IPS DF 4.7 (cell line): ENCODE results near the gene MAOB.

Experiments
- DNase-seq: peaks from one replicate; pipeline ENCODE4 v3.0.0-alpha.2; 2013; ENCODE audit warnings: low spot score; ENCODE audit errors: extremely low read depth

The MAOB gene

GRCh38 chrX:43717161-43717560 is 165.1 kb downstream of the MAOB start:
- no peak for DNase-seq

- DNase-seq, result no peak
Observed at GRCh38 chrX:43716696-43717095, 165.6 kb downstream of the MAOB start.
